Measurements from ENCODE around the gene CEP350. TPM values are rescaled to one million over a fixed set of nuclear protein-coding genes. Genes with fewer than 3 reads are reported as not detected.

The CEP350 gene
- total RNA-seq, 1 experiment from 2014 or later = 27.6 TPM

DNA sequence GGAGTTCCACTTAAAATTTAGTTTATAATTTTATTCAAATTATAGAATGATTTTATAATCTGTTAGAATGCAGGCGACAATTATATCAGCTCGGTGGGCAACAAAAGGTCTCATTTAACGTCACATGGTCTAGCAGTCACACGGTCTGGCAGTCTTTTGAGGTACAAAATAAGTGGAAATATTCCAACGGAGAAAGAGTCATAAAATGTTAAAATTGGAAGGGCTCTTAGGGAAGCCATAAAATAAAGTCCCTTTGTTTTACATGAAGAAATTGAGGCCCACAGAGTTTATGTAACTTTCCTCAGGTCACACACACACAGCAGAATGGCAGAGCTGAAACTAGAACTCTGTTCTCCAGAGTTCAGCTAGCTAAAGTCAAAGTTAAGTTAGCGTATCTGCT is 115.7 kb downstream of the CEP350 start:
- no TSS peak for BruUV-seq (replicated peaks)
- intact Hi-C loops (cut with micrococcal nuclease) = no loop called here
- Histone ChIP-seq H4K20me1 (ENCODE audit: insufficient read depth) (no peaks in the 10 kb centered on the region), H3K27ac (ENCODE audit: low read depth, low read length) (no peak overlapping the region), H3K9me2 (ENCODE audit: insufficient read depth) (no peaks in the 10 kb centered on the region), H3K36me3 (ENCODE audit: control insufficient read depth in 1 of 2, insufficient read depth in 2 of 2, low read length in 2 of 2) (peaks cover 6 to 18% of the 10 kb centered on the region in 2 experiments), H3K9me3 (ENCODE audit: control insufficient read depth in 1 of 2, insufficient read depth in 1 of 2, low read depth in 1 of 2, low read length in 2 of 2) (no peaks in the 10 kb centered on the region), H3K79me2 (ENCODE audit: insufficient read depth, low read length) (no peaks in the 10 kb centered on the region), H3K4me1 (ENCODE audit: control insufficient read depth in 1 of 2, insufficient read depth in 2 of 2, low read length in 2 of 2) (no peaks in the 10 kb centered on the region), H3K4me3 (replicated peaks in 1 of 2; ENCODE audit: low read depth in 1 of 2, low read length in 2 of 2) (no peak overlapping the region), H2AFZ (ENCODE audit: low read depth, low read length, poor library complexity, severe bottlenecking) (no peak overlapping the region), H3K27me3 (ENCODE audit: insufficient read depth, low read length) (no peaks in the 10 kb centered on the region), H3K4me2 (ENCODE audit: low read length) (no peak overlapping the region), H3K9ac (ENCODE audit: low read length) (no peak overlapping the region)
- ATAC-seq = no peak
- CTCF ChIA-PET = no interaction called here
- no peak for DNase-seq (ENCODE audit: low read depth, low spot score)
- POLR2A ChIA-PET = no interaction called here
- RAD21 ChIA-PET (ENCODE audit: low non-redundant PET in 1 of 2, low total read pairs in 2 of 2, uncharacterized antibody in 2 of 2, unreplicated experiment in 2 of 2) = no interaction called here
- no peak for TF ChIP-seq JUND (IDR thresholded peaks at IDR 0.05)
- no peak for TF ChIP-seq POLR2AphosphoS5 (IDR thresholded peaks at IDR 0.05; ENCODE audit: low read depth, low read length)
- TF ChIP-seq, protein P1, sequence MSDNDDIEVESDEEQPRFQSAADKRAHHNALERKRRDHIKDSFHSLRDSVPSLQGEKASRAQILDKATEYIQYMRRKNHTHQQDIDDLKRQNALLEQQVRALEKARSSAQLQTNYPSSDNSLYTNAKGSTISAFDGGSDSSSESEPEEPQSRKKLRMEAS (IDR thresholded peaks at IDR 0.05) = no peak
- TF ChIP-seq TCF7L2 (IDR thresholded peaks at IDR 0.05; ENCODE audit: borderline replicate concordance, extremely low read depth, insufficient read depth, insufficient read length) = no peak
- TF ChIP-seq EZH2 (IDR thresholded peaks at IDR 0.05) = no peak
- no peak for TF ChIP-seq SP1 (IDR thresholded peaks at IDR 0.05; ENCODE audit: low read depth)
- TF ChIP-seq SRF (IDR thresholded peaks at IDR 0.05; ENCODE audit: low read depth) = no peak
- TF ChIP-seq EZH2phosphoT487 (IDR thresholded peaks at IDR 0.05; ENCODE audit: borderline replicate concordance) = no peak
- no peak for TF ChIP-seq CBX3 (IDR thresholded peaks at IDR 0.05; ENCODE audit: low read depth)
- no peak for TF ChIP-seq ZFX (IDR thresholded peaks at IDR 0.05)
- TF ChIP-seq CEBPB (IDR thresholded peaks at IDR 0.05; ENCODE audit: low read depth) = no peak
- TF ChIP-seq EGR1 (IDR thresholded peaks at IDR 0.05; ENCODE audit: low read depth) = no peak
- TF ChIP-seq RAD21 (IDR thresholded peaks at IDR 0.05; ENCODE audit: low read depth) = no peak
- no peak for TF ChIP-seq YY1 (IDR thresholded peaks at IDR 0.05; ENCODE audit: extremely low read depth, insufficient replicate concordance, low read depth, low read length)
- TF ChIP-seq, protein P2, sequence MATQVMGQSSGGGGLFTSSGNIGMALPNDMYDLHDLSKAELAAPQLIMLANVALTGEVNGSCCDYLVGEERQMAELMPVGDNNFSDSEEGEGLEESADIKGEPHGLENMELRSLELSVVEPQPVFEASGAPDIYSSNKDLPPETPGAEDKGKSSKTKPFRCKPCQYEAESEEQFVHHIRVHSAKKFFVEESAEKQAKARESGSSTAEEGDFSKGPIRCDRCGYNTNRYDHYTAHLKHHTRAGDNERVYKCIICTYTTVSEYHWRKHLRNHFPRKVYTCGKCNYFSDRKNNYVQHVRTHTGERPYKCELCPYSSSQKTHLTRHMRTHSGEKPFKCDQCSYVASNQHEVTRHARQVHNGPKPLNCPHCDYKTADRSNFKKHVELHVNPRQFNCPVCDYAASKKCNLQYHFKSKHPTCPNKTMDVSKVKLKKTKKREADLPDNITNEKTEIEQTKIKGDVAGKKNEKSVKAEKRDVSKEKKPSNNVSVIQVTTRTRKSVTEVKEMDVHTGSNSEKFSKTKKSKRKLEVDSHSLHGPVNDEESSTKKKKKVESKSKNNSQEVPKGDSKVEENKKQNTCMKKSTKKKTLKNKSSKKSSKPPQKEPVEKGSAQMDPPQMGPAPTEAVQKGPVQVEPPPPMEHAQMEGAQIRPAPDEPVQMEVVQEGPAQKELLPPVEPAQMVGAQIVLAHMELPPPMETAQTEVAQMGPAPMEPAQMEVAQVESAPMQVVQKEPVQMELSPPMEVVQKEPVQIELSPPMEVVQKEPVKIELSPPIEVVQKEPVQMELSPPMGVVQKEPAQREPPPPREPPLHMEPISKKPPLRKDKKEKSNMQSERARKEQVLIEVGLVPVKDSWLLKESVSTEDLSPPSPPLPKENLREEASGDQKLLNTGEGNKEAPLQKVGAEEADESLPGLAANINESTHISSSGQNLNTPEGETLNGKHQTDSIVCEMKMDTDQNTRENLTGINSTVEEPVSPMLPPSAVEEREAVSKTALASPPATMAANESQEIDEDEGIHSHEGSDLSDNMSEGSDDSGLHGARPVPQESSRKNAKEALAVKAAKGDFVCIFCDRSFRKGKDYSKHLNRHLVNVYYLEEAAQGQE (IDR thresholded peaks at IDR 0.05; ENCODE audit: low read depth) = no peak
- TF ChIP-seq, protein P3, sequence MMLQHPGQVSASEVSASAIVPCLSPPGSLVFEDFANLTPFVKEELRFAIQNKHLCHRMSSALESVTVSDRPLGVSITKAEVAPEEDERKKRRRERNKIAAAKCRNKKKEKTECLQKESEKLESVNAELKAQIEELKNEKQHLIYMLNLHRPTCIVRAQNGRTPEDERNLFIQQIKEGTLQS (IDR thresholded peaks at IDR 0.05) = no peak
- TF ChIP-seq ZNF274 (IDR thresholded peaks at IDR 0.05; ENCODE audit: low read depth, low read length) = no peak

Data from HCT116 (cell line).